Measurements from ENCODE around the gene TBCD.

Gene TBCD

GRCh38 chr17:82832411-82832810 lies 80.5 kb downstream of the TBCD start:
- no peak for DNase-seq (ENCODE audit: low read depth in 3 of 3)

GRCh38 chr17:82832881-82833475 lies 81.1 kb downstream of the TBCD start:
- no peak for DNase-seq (ENCODE audit: low read depth in 3 of 3)

- DNase-seq (ENCODE audit: low read depth in 3 of 3), result no peak
These were observed 83.3 kb downstream of the TBCD start for GRCh38 chr17:82835122-82835521.

GRCh38 chr17:82835766-82836512 lies 84.1 kb downstream of the TBCD start:
- no peak for DNase-seq (ENCODE audit: low read depth in 3 of 3)

- DNase-seq (ENCODE audit: low read depth in 3 of 3), result no peak
These were observed 85.0 kb downstream of the TBCD start for GRCh38 chr17:82836823-82837357.

GRCh38 chr17:82837586-82838320 lies 85.9 kb downstream of the TBCD start:
- DNase-seq (ENCODE audit: low read depth in 3 of 3), result no peak

- DNase-seq (ENCODE audit: low read depth in 3 of 3), result no peak
These were observed 86.7 kb downstream of the TBCD start for GRCh38 chr17:82838386-82839063.

- no peak for DNase-seq (ENCODE audit: low read depth in 3 of 3)
These were observed 87.9 kb downstream of the TBCD start, which contains the start of gene ZNF750 for GRCh38 chr17:82839617-82840292. Gene ZNF750, minus strand, starts transcription at chr17:82840022. Its CDS starts 7,568 bp downstream, at chr17:82832454.

- no peak for DNase-seq (ENCODE audit: low read depth in 3 of 3)
These were observed 88.6 kb downstream of the TBCD start for GRCh38 chr17:82840431-82840831.

- no peak for DNase-seq (ENCODE audit: low read depth in 3 of 3)
These were observed 90.2 kb downstream of the TBCD start for GRCh38 chr17:82841921-82842596.

GRCh38 chr17:82843904-82844680 lies 92.2 kb downstream of the TBCD start:
- no peak for DNase-seq (ENCODE audit: low read depth in 3 of 3)

- DNase-seq (ENCODE audit: low read depth in 3 of 3), result no peak
These were observed 92.9 kb downstream of the TBCD start for GRCh38 chr17:82844796-82845162.

GRCh38 chr17:82845163-82845807 lies 93.4 kb downstream of the TBCD start:
- DNase-seq (ENCODE audit: low read depth in 3 of 3), result no peak

GRCh38 chr17:82846061-82846691 lies 94.3 kb downstream of the TBCD start:
- no peak for DNase-seq (ENCODE audit: low read depth in 3 of 3)

GRCh38 chr17:82848022-82848592 lies 96.2 kb downstream of the TBCD start:
- no peak for DNase-seq (ENCODE audit: low read depth in 3 of 3)

- DNase-seq (ENCODE audit: low read depth in 3 of 3), result no peak
These were observed 97.4 kb downstream of the TBCD start for GRCh38 chr17:82849076-82849945.

- DNase-seq (ENCODE audit: low read depth in 3 of 3), result no peak
These were observed 99.5 kb downstream of the TBCD start for GRCh38 chr17:82851381-82851780.

GRCh38 chr17:82854226-82854625 lies 102.4 kb downstream of the TBCD start:
- no peak for DNase-seq (ENCODE audit: low read depth in 3 of 3)

Measured in stimulated activated CD4-positive, alpha-beta T cell treated with anti-CD3 and anti-CD28 coated beads, TNF-alpha, amount 100 ng/mL, for 48 hours (primary cell).